H4 (cell line): ENCODE results near the gene ID1. TPM values are rescaled to one million over a fixed set of nuclear protein-coding genes. Genes with fewer than 3 reads are reported as not detected.
"Not testable (repeated sequence)": the region's sequence is repeated elsewhere in the genome, so short reads cannot be mapped to it uniquely, and the experiment has no call there.

Experiments
- DNase-seq: peaks from one replicate; pipeline ENCODE4 v3.0.0-alpha.2; 2015; ENCODE audit warnings: low spot score
- total RNA-seq: library from RNA; depleted of rRNA; stranded (reverse); fragments of >200 nt; shearing (Covaris generic); gene quantifications from 2 replicates; pipeline ENCODE4 v1.2.3, GENCODE V29; 2014; rRNA removed

Gene ID1
- total RNA-seq, 1 experiment from 2014 or later: 410 TPM

GRCh38 chr20:31637660-31638059 is 32.6 kb downstream of the ID1 start, which contains the start of gene COX4I2:
Gene COX4I2, plus strand, starts transcription at chr20:31637912. Its CDS starts 1,106 bp downstream, at chr20:31639018.
- DNase-seq: no peak

- DNase-seq: no peak
Observed at GRCh38 chr20:31638317-31638716, 33.2 kb downstream of the ID1 start.

GRCh38 chr20:31638816-31639215 is 33.7 kb downstream of the ID1 start:
- DNase-seq: no peak

GRCh38 chr20:31640259-31640658 is 35.2 kb downstream of the ID1 start:
- no peak for DNase-seq

GRCh38 chr20:31641391-31641790 is 36.3 kb downstream of the ID1 start:
- DNase-seq: no peak

GRCh38 chr20:31642837-31643236 is 37.7 kb downstream of the ID1 start:
- no peak for DNase-seq

GRCh38 chr20:31643522-31643921 is 38.4 kb downstream of the ID1 start:
- DNase-seq: no peak

GRCh38 chr20:31644701-31645100 is 39.6 kb downstream of the ID1 start:
- DNase-seq: no peak

GRCh38 chr20:31648104-31648503 is 43.0 kb downstream of the ID1 start:
- not testable (repeated sequence) for DNase-seq

GRCh38 chr20:31652917-31653396 is 47.9 kb downstream of the ID1 start:
- DNase-seq: no peak

GRCh38 chr20:31653561-31653960 is 48.5 kb downstream of the ID1 start:
- DNase-seq: no peak

- DNase-seq: no peak
Observed at GRCh38 chr20:31654534-31654933, 49.4 kb downstream of the ID1 start.

Other genes starting within 250 kb of the ID1 start
- not detected in 2 replicates for gene DEFB118, start 236.7 kb upstream of the ID1 start, total RNA-seq
- gene DEFB119, start 214.7 kb upstream of the ID1 start, total RNA-seq: not detected in 2 replicates
- not detected in 2 replicates for gene DEFB121, start 199.1 kb upstream of the ID1 start, total RNA-seq
- not detected in 2 replicates for gene DEFB123, start 164.7 kb upstream of the ID1 start, total RNA-seq
- gene DEFB124, start 130.2 kb upstream of the ID1 start, total RNA-seq: not detected in 2 replicates
- gene REM1, start 130.0 kb upstream of the ID1 start, total RNA-seq: not detected in 2 replicates
- gene HM13, start 90.8 kb upstream of the ID1 start, total RNA-seq: 72.4 and 109 TPM in 2 replicates
- not detected in 2 replicates for gene COX4I2, start 32.6 kb downstream of the ID1 start, total RNA-seq
- gene BCL2L1, start 117.6 kb downstream of the ID1 start, total RNA-seq: 34.2 and 42.6 TPM in 2 replicates
- gene TPX2, start 134.0 kb downstream of the ID1 start, total RNA-seq: 111 and 128 TPM in 2 replicates
- 0.14 TPM in 1 of 2 replicates, not detected in the other for gene MYLK2, start 214.1 kb downstream of the ID1 start, total RNA-seq
- gene FOXS1, start 240.3 kb downstream of the ID1 start, total RNA-seq: 0.08 TPM in 1 of 2 replicates, not detected in the other